Neural progenitor cell (in vitro differentiated cells): Measurements from ENCODE around the gene CDH2. TPM values are rescaled to one million over a fixed set of nuclear protein-coding genes. Genes with fewer than 3 reads are reported as not detected.

Source experiments
- DNase-seq: peaks from one replicate; pipeline ENCODE4 v3.0.0-alpha.2; 2016; ENCODE audit warnings: low spot score
- H2AFZ ChIP-seq: fragments of 200-600 bp; sonication (generic); replicated peaks from 2 replicates; pipeline ENCODE4 v1.6.1; 2016; ENCODE audit warnings: antibody characterized with exemption
- H3F3A ChIP-seq: fragments of 200-600 bp; sonication (generic); 2 replicates; pipeline ENCODE4 v1.6.1; 2016; ENCODE audit warnings: antibody characterized with exemption, low read depth
- H3K27ac ChIP-seq: fragments of 200-600 bp; sonication (generic); 2 replicates; pipeline ENCODE4 v1.5.1; 2016; ENCODE audit warnings: mild to moderate bottlenecking
- H3K27me3 ChIP-seq: fragments of 200-600 bp; sonication (generic); 2 replicates; pipeline ENCODE4 v1.6.1; 2016; ENCODE audit warnings: mild to moderate bottlenecking, moderate library complexity
- H3K36me3 ChIP-seq: fragments of 200-600 bp; sonication (generic); 2 replicates; pipeline ENCODE4 v1.5.1; 2016
- H3K4me1 ChIP-seq: fragments of 200-600 bp; sonication (generic); 2 replicates; pipeline ENCODE4 v1.6.1; 2016; ENCODE audit warnings: mixed run types
- H3K4me2 ChIP-seq: fragments of 200-600 bp; sonication (generic); 2 replicates; pipeline ENCODE4 v1.6.1; 2016
- H3K4me3 ChIP-seq: fragments of 200-600 bp; sonication (generic); 2 replicates; pipeline ENCODE4 v1.5.1; 2016
- H3K79me2 ChIP-seq: fragments of 200-600 bp; sonication (generic); 2 replicates; pipeline ENCODE4 v1.6.1; 2016; ENCODE audit warnings: low read depth
- H3K9ac ChIP-seq: fragments of 200-600 bp; sonication (generic); 2 replicates; pipeline ENCODE4 v1.6.1; 2016
- H3K9me3 ChIP-seq: fragments of 200-600 bp; sonication (generic); 2 replicates; pipeline ENCODE4 v1.5.1; 2016; ENCODE audit warnings: low read depth
- H4K20me1 ChIP-seq: fragments of 200-600 bp; sonication (generic); 2 replicates; pipeline ENCODE4 v1.6.1; 2016; ENCODE audit warnings: low read depth
- H3K27ac Mint-ChIP-seq: 3 replicates; pipeline ENCODE4 v1.8.0; 2021; ENCODE audit warnings: mixed read lengths
- H3K27me3 Mint-ChIP-seq: 2 replicates; pipeline ENCODE4 v1.8.0; 2022; ENCODE audit warnings: low read depth, mild to moderate bottlenecking, inconsistent platforms, moderate library complexity, mixed read lengths; ENCODE audit not compliant: insufficient read depth
- H3K36me3 Mint-ChIP-seq: 3 replicates; pipeline ENCODE4 v1.8.0; 2021; ENCODE audit warnings: mixed read lengths
- H3K4me1 Mint-ChIP-seq: 3 replicates; pipeline ENCODE4 v1.8.0; 2021; ENCODE audit warnings: mixed read lengths
- H3K4me3 Mint-ChIP-seq: 3 replicates; pipeline ENCODE4 v1.8.0; 2021; ENCODE audit warnings: mild to moderate bottlenecking, moderate library complexity, mixed read lengths
- H3K9me3 Mint-ChIP-seq: 3 replicates; pipeline ENCODE4 v1.8.0; 2020; ENCODE audit warnings: mixed read lengths
- EZH2 ChIP-seq: fragments of 200-600 bp; sonication (generic); IDR thresholded peaks from 2 replicates; pipeline ENCODE4 v1.6.1; 2017; ENCODE audit warnings: antibody characterized with exemption, mild to moderate bottlenecking, moderate library complexity
- EZH2phosphoT487 ChIP-seq: fragments of 200-600 bp; sonication (generic); IDR thresholded peaks from 2 replicates; pipeline ENCODE4 v1.6.1; 2017; ENCODE audit warnings: antibody characterized with exemption
- total RNA-seq: library from RNA; depleted of rRNA; stranded (reverse); fragments of >200 nt; gene quantifications from 2 replicates; pipeline ENCODE4 v1.2.3, GENCODE V29; 2015; ENCODE audit warnings: low replicate concordance
- TF ChIP-seq, protein P1 (sequence below): fragments of 200-600 bp; sonication (generic); IDR thresholded peaks from 2 replicates; pipeline ENCODE4 v1.5.1; 2017; ENCODE audit warnings: antibody characterized with exemption, mild to moderate bottlenecking

Gene CDH2
- total RNA-seq, 1 donor from 2014 or later: 459 TPM

DNA sequence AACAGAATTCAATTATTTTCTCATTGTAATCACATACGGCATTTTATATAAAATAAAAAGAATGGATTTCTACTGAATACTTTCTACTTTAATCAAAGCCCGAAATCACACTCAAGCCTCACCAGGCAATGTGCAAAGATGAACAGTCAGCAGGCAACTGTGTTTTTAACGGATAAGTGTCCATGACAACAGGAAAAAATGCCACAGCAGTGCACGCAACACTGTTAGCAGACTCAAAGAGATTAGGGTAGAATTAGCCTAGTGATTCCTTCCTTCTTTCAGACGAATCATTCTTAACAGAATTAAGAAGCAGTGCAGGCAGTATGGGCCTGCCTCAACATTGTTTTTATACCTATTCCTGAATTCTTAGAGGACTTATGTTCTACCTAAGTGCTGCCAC, 135.6 kb downstream of the CDH2 start:
- Histone ChIP-seq H3K27me3 (no peaks in the 10 kb centered on the region), H3K36me3 (no peaks in the 10 kb centered on the region), H3K4me3 (peak overlapping the region; percentile 9), H3K4me1 (peaks cover 77% of the 10 kb centered on the region), H2AFZ (no peak overlapping the region), H3K9ac (no peak overlapping the region), H3F3A (peaks cover 53% of the 10 kb centered on the region), H3K79me2 (peaks cover 94% of the 10 kb centered on the region), H3K27ac (peak overlapping the region; percentile 77), H3K4me2 (peak overlapping the region; percentile 67), H3K9me3 (no peaks in the 10 kb centered on the region), H4K20me1 (peaks cover 57% of the 10 kb centered on the region)
- peaks cover 5% of the 10 kb centered on the region for H3K27me3 Mint-ChIP-seq
- DNase-seq: peak; percentile 87
- H3K4me3 Mint-ChIP-seq: no peak overlapping the region
- peaks cover 2% of the 10 kb centered on the region for H3K36me3 Mint-ChIP-seq
- H3K9me3 Mint-ChIP-seq: no peaks in the 10 kb centered on the region
- H3K27ac Mint-ChIP-seq: peak overlapping the region; percentile 97
- peaks cover 97% of the 10 kb centered on the region for H3K4me1 Mint-ChIP-seq
- TF ChIP-seq EZH2phosphoT487 (no peak), EZH2 (no peak)
- TF ChIP-seq, protein P1, sequence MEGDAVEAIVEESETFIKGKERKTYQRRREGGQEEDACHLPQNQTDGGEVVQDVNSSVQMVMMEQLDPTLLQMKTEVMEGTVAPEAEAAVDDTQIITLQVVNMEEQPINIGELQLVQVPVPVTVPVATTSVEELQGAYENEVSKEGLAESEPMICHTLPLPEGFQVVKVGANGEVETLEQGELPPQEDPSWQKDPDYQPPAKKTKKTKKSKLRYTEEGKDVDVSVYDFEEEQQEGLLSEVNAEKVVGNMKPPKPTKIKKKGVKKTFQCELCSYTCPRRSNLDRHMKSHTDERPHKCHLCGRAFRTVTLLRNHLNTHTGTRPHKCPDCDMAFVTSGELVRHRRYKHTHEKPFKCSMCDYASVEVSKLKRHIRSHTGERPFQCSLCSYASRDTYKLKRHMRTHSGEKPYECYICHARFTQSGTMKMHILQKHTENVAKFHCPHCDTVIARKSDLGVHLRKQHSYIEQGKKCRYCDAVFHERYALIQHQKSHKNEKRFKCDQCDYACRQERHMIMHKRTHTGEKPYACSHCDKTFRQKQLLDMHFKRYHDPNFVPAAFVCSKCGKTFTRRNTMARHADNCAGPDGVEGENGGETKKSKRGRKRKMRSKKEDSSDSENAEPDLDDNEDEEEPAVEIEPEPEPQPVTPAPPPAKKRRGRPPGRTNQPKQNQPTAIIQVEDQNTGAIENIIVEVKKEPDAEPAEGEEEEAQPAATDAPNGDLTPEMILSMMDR: no peak

DNA sequence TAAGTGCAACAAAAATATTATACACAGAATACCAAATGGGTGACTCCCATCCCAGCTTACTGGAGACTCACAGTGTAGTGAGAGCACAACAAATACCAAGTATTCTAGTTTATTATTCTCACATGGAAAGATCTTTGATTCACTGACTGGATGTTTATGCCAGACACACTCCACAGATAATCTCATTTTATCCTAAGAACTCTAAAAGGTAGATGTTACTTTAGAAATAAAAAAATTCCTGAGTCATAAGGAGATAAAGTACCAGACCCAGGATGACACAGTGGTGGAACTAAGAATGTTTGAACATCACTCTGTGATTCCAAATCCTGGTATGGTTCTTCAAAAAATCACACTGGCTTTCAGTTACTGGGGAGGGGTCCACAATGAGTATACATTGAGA, 136.2 kb downstream of the CDH2 start:
- H3K4me1 Mint-ChIP-seq: peaks cover 97% of the 10 kb centered on the region
- peak overlapping the region; percentile 97 for H3K27ac Mint-ChIP-seq
- peak overlapping the region; percentile 77 for H3K27ac ChIP-seq

DNA sequence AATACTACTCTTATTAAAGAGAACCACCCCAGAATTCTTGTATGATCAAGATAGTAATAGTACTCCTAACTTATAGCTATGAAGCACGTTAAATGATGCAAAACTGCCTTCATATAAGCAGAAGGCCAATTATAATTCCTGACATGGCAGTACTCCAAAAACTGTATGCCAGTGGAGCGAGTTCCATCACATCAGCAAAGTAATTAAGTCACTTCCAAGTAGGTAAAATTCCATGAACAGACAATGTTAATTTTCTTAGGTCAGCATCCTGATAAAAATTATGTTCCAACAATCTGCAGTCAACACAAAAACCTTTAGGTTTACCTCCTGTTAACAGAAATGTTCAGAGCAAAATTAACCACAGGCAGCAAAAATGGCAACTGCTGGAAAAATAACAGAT, 136.7 kb downstream of the CDH2 start:
- Mint-ChIP-seq H3K27ac (peak overlapping the region; percentile 97), H3K27me3 (peaks cover 5% of the 10 kb centered on the region), H3K4me1 (peaks cover 97% of the 10 kb centered on the region), H3K36me3 (peaks cover 2% of the 10 kb centered on the region), H3K9me3 (no peaks in the 10 kb centered on the region), H3K4me3 (no peak overlapping the region)
- Histone ChIP-seq H3K9me3 (no peaks in the 10 kb centered on the region), H2AFZ (no peak overlapping the region), H3F3A (peaks cover 47% of the 10 kb centered on the region), H3K4me3 (no peak overlapping the region), H3K27me3 (no peaks in the 10 kb centered on the region), H3K4me2 (peak overlapping the region; percentile 67), H3K27ac (no peak overlapping the region), H3K9ac (no peak overlapping the region), H3K4me1 (peaks cover 77% of the 10 kb centered on the region), H4K20me1 (peaks cover 49% of the 10 kb centered on the region), H3K36me3 (no peaks in the 10 kb centered on the region), H3K79me2 (peaks cover 94% of the 10 kb centered on the region)
- TF ChIP-seq, protein P1: no peak
- TF ChIP-seq EZH2phosphoT487 (no peak), EZH2 (no peak)
- no peak for DNase-seq

More for the DNA sequence above, 136.2 kb downstream of the CDH2 start:
- TF ChIP-seq, protein P1: no peak
- TF ChIP-seq EZH2phosphoT487 (no peak), EZH2 (no peak)
- Histone ChIP-seq H3K9me3 (no peaks in the 10 kb centered on the region), H2AFZ (no peak overlapping the region), H3F3A (peaks cover 52% of the 10 kb centered on the region), H3K4me2 (peak overlapping the region; percentile 67), H3K79me2 (peaks cover 94% of the 10 kb centered on the region), H3K4me1 (peaks cover 77% of the 10 kb centered on the region), H3K36me3 (no peaks in the 10 kb centered on the region), H3K4me3 (peak overlapping the region; percentile 9), H3K27me3 (no peaks in the 10 kb centered on the region), H4K20me1 (peaks cover 54% of the 10 kb centered on the region), H3K9ac (no peak overlapping the region)
- no peak for DNase-seq
- Mint-ChIP-seq H3K27me3 (peaks cover 5% of the 10 kb centered on the region), H3K36me3 (peaks cover 2% of the 10 kb centered on the region), H3K9me3 (no peaks in the 10 kb centered on the region), H3K4me3 (peak overlapping the region; percentile 69)
